ENCODE measurements around the gene CRELD1. TPM values are rescaled to one million over a fixed set of nuclear protein-coding genes. Genes with fewer than 3 reads are reported as not detected.

CRELD1 gene
- total and polyA plus RNA-seq, 9 donors: 11.2 to 35.2 (median 29.0) TPM

- no peak for DNase-seq
- Histone ChIP-seq H3K9me3 (no peaks in the 10 kb centered on the region), H3K4me1 (ENCODE audit: insufficient read depth) (no peaks in the 10 kb centered on the region), H3K27me3 (no peaks in the 10 kb centered on the region), H3K36me3 (no peaks in the 10 kb centered on the region), H3K27ac (no peak within 1 kb of the TSS), H3K4me3 (no peak within 1 kb of the TSS)
- intact Hi-C loops (cut with DNase I): no loop called here
- WGBS, 3 donors: 40 to 51% (median 44%) methylated on average over 12 to 13 of the region's 13 CpGs
- TF ChIP-seq POLR2A (IDR thresholded peaks at IDR 0.05) (no peak), CTCF (IDR thresholded peaks at IDR 0.05) (no peak), EP300 (IDR thresholded peaks at IDR 0.05) (no peak)
Measured at GRCh38 chr3:9902372-9903237, 31.0 kb upstream of the CRELD1 start, which contains the start of gene IL17RE. Gene IL17RE (plus strand): TSS chr3:9902848. CDS start chr3:9902933, 85 bp downstream.

- H3K4me3 ChIP-seq: no peak overlapping the region
- no peak for DNase-seq
- H3K9me3 ChIP-seq: no peaks in the 10 kb centered on the region
- WGBS, 3 donors: 30 to 36% (median 31%) methylated on average over 4 of the region's 4 CpGs
- no peak overlapping the region for H3K27ac ChIP-seq
- no peaks in the 10 kb centered on the region for H3K27me3 ChIP-seq
- intact Hi-C loops (cut with DNase I): no loop called here
- H3K4me1 ChIP-seq (ENCODE audit: insufficient read depth): no peaks in the 10 kb centered on the region
- TF ChIP-seq CTCF (IDR thresholded peaks at IDR 0.05): no peak
- H3K36me3 ChIP-seq: no peaks in the 10 kb centered on the region
Measured at GRCh38 chr3:9903238-9903624, 30.4 kb upstream of the CRELD1 start.

GRCh38 chr3:9903904-9904303, 29.7 kb upstream of the CRELD1 start:
- intact Hi-C loops (cut with DNase I): no loop called here
- no peak overlapping the region for H3K27ac ChIP-seq
- WGBS, 3 donors: 88 to 89% (median 89%) methylated on average over 4 of the region's 4 CpGs
- TF ChIP-seq EP300 (IDR thresholded peaks at IDR 0.05) (no peak), CTCF (IDR thresholded peaks at IDR 0.05) (no peak), POLR2A (IDR thresholded peaks at IDR 0.05) (no peak)
- H3K9me3 ChIP-seq: no peaks in the 10 kb centered on the region
- H3K4me1 ChIP-seq (ENCODE audit: insufficient read depth): no peaks in the 10 kb centered on the region
- H3K27me3 ChIP-seq: no peaks in the 10 kb centered on the region
- DNase-seq: no peak
- H3K4me3 ChIP-seq: no peak overlapping the region
- no peaks in the 10 kb centered on the region for H3K36me3 ChIP-seq

GRCh38 chr3:9906480-9906879, 27.2 kb upstream of the CRELD1 start:
- no peaks in the 10 kb centered on the region for H3K4me1 ChIP-seq (ENCODE audit: insufficient read depth)
- H3K36me3 ChIP-seq: no peaks in the 10 kb centered on the region
- H3K27ac ChIP-seq: no peak overlapping the region
- TF ChIP-seq CTCF (IDR thresholded peaks at IDR 0.05): no peak
- no peak for TF ChIP-seq POLR2A (IDR thresholded peaks at IDR 0.05)
- TF ChIP-seq EP300 (IDR thresholded peaks at IDR 0.05): no peak
- no peaks in the 10 kb centered on the region for H3K9me3 ChIP-seq
- no peaks in the 10 kb centered on the region for H3K27me3 ChIP-seq
- WGBS, 3 donors: 91 to 96% (median 95%) methylated on average over 5 of the region's 5 CpGs
- intact Hi-C loops (cut with DNase I): no loop called here
- H3K4me3 ChIP-seq: no peak overlapping the region
- no peak for DNase-seq

Measured in ovary (tissue), 9 donors.